Calu3 (cell line): ENCODE measurements around the gene TMEM62. TPM values are rescaled to one million over a fixed set of nuclear protein-coding genes. Genes with fewer than 3 reads are reported as not detected.

Experiments used
- BruUV-seq: library from RNA; stranded (reverse); fragments of 400-500 nt; replicated peaks from 2 replicates; lab custom pipeline; 2021; lab: Mats Ljungman, UMichigan
- CTCF ChIA-PET: fragments of 300-600 bp; sonication (Branson Sonifier 250); formaldehyde crosslinking; loops from one replicate; lab custom pipeline; 2022; ENCODE audit warnings: antibody characterized with exemption; lab: Charles Lee
- DNase-seq: peaks from one replicate; pipeline ENCODE4 v3.0.0; 2022
- H3K27ac Mint-ChIP-seq: one replicate; pipeline ENCODE4 v1.8.0; 2022; ENCODE audit warnings: mixed read lengths; ENCODE audit not compliant: unreplicated experiment
- H3K27me3 Mint-ChIP-seq: one replicate; pipeline ENCODE4 v1.8.0; 2022; ENCODE audit warnings: mixed read lengths; ENCODE audit not compliant: unreplicated experiment
- H3K36me3 Mint-ChIP-seq: one replicate; pipeline ENCODE4 v1.8.0; 2022; ENCODE audit warnings: mild to moderate bottlenecking, moderate library complexity, mixed read lengths; ENCODE audit not compliant: insufficient read depth, unreplicated experiment
- H3K4me1 Mint-ChIP-seq: one replicate; pipeline ENCODE4 v1.8.0; 2022; ENCODE audit warnings: mild to moderate bottlenecking, low read depth, mixed read lengths; ENCODE audit not compliant: unreplicated experiment
- H3K4me3 Mint-ChIP-seq: one replicate; pipeline ENCODE4 v1.8.0; 2022; ENCODE audit warnings: mild to moderate bottlenecking, low read depth, moderate library complexity, mixed read lengths; ENCODE audit not compliant: unreplicated experiment
- H3K9me3 Mint-ChIP-seq: one replicate; pipeline ENCODE4 v1.8.0; 2022; ENCODE audit warnings: low read depth, mixed read lengths; ENCODE audit not compliant: unreplicated experiment
- CTCF ChIP-seq: fragments of 200-600 bp; IDR thresholded peaks from one replicate; pipeline ENCODE4 v1.8.0; 2022; ENCODE audit warnings: antibody characterized with exemption; ENCODE audit not compliant: unreplicated experiment
- intact Hi-C: fragments of 100-400 bp; cut with micrococcal nuclease; formaldehyde crosslinking; loops from one replicate; pipeline ENCODE4 v1.10.0; 2022; ENCODE audit not compliant: unreplicated experiment
- total RNA-seq: library from RNA; stranded (reverse); gene quantifications from 2 replicates; pipeline ENCODE4 v1.2.3, GENCODE V29; 2022

TMEM62 gene
- total RNA-seq, 1 experiment from 2014 or later, result 25.4 TPM

- intact Hi-C loops, result loop anchor here (2.0 to 10.0 kb wide), 2 partner anchors 29 to 49 kb away; no protein-coding TSS in a partner anchor
- Mint-ChIP-seq H3K27me3 (no peaks in the 10 kb centered on the region), H3K36me3 (peaks cover 20% of the 10 kb centered on the region), H3K27ac (no peak overlapping the region), H3K9me3 (no peaks in the 10 kb centered on the region), H3K4me1 (peaks cover 7% of the 10 kb centered on the region), H3K4me3 (peak overlapping the region; percentile 79)
- CTCF ChIA-PET, result interaction anchor here (0.6 kb wide), 1 partner anchor 10 kb away, joined by 5 read pairs; no protein-coding TSS in a partner anchor
- no TSS peak for BruUV-seq
- no peak for DNase-seq
- no peak for TF ChIP-seq CTCF
Measured at GRCh38 chr15:43134157-43134635, 810 bp downstream of the TMEM62 start.

DNA sequence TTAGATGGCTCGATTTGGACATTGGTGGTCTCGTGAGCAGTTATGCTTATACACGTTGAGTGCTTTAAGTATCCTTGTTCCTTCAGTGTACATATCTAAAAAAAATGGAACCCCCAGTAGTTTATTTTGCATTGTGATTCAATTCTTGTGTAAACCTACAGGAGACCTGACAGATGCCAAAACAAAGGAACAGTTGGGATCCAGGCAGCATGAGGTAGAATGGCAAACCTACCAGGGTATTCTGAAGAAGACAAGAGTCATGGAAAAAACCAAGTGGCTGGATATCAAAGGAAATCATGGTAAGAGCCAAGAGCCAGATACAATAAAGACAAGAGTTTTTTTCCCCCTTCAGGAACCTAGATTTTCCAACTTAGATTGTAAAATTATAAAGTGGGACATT, 2.0 kb downstream of the TMEM62 start:
- BruUV-seq, result no TSS peak
- Mint-ChIP-seq H3K4me1 (no peaks in the 10 kb centered on the region), H3K4me3 (no peak overlapping the region), H3K9me3 (no peaks in the 10 kb centered on the region), H3K27ac (no peak overlapping the region), H3K36me3 (peaks cover 20% of the 10 kb centered on the region), H3K27me3 (no peaks in the 10 kb centered on the region)
- TF ChIP-seq CTCF, result no peak
- CTCF ChIA-PET, result no interaction called here
- intact Hi-C loops, result loop anchor here (2.0 to 10.0 kb wide), 2 partner anchors 31 to 51 kb away; no protein-coding TSS in a partner anchor
- no peak for DNase-seq

DNA sequence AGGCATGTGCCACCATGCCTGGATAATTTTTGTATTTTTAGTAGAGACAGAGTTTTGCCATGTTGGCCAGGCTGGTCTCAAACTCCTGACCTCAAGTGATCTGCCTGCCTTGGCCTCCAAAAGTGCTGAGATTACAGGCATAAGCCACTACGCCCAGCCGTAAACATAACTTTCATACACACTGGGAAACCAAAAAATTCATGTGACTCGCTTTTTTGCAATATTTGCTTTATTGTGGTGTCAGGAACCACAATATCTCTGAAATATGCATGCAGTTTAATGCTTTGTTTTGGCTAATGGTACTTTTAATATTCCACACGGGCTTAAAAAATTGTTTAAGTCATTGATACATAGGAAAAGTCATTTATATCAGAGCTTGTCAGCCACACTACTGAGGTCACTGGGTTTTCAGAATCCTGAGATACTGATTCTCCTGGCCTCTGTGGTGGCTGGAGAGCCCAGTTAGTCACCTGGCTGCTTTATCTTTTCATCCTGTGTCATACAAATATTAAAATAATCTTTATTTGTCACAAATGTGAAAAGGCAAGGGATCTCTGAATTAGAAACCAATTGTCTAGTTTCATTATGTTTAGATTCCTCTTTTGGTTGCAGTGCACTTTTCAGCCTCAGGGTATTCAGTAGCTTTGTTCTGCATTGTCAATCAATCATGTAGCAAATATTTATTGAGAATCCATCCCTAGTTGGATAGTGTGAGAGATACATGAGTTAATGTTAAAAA, 10.0 kb downstream of the TMEM62 start:
- intact Hi-C loops, result no loop called here
- Mint-ChIP-seq H3K9me3 (no peaks in the 10 kb centered on the region), H3K27ac (no peak overlapping the region), H3K4me1 (no peaks in the 10 kb centered on the region), H3K36me3 (peaks cover 6% of the 10 kb centered on the region), H3K4me3 (no peak overlapping the region), H3K27me3 (no peaks in the 10 kb centered on the region)
- no peak for DNase-seq
- TF ChIP-seq CTCF, result no peak
- CTCF ChIA-PET, result no interaction called here
- no TSS peak for BruUV-seq

- Mint-ChIP-seq H3K4me3 (no peak overlapping the region), H3K36me3 (peaks cover 11% of the 10 kb centered on the region), H3K4me1 (no peaks in the 10 kb centered on the region), H3K27me3 (no peaks in the 10 kb centered on the region), H3K9me3 (no peaks in the 10 kb centered on the region), H3K27ac (no peak overlapping the region)
- DNase-seq, result no peak
- no peak for TF ChIP-seq CTCF
- CTCF ChIA-PET, result no interaction called here
- no TSS peak for BruUV-seq
- intact Hi-C loops, result no loop called here
Measured at GRCh38 chr15:43144512-43144911, 11.1 kb downstream of the TMEM62 start.
